H9 (cell line): ENCODE results near the gene OSBPL8. TPM values are rescaled to one million over a fixed set of nuclear protein-coding genes. Genes with fewer than 3 reads are reported as not detected.

Experiments used
- DNase-seq: peaks from one replicate; pipeline ENCODE4 v3.0.0-alpha.2; 2017
- H2AFZ ChIP-seq: one replicate; pipeline ENCODE4 v1.6.1; 2013; ENCODE audit warnings: mild to moderate bottlenecking, low read length, control low read depth, moderate library complexity
- H2AK5ac ChIP-seq: 2 replicates; pipeline ENCODE4 v1.6.1; 2013; ENCODE audit warnings: low read length, control low read depth, mixed read lengths; ENCODE audit not compliant: insufficient read length
- H2BK120ac ChIP-seq: one replicate; pipeline ENCODE4 v1.6.1; 2013; ENCODE audit warnings: low read depth, mild to moderate bottlenecking, low read length, control low read depth, inconsistent platforms; ENCODE audit not compliant: poor library complexity, severe bottlenecking
- H2BK12ac ChIP-seq: 2 replicates; pipeline ENCODE4 v1.6.1; 2013; ENCODE audit warnings: low read length, control low read depth, mixed read lengths, low read depth; ENCODE audit not compliant: insufficient read length
- H2BK15ac ChIP-seq: 2 replicates; pipeline ENCODE4 v1.6.1; 2013; ENCODE audit warnings: low read depth, low read length, control low read depth
- H2BK20ac ChIP-seq: one replicate; pipeline ENCODE4 v1.6.1; 2013; ENCODE audit warnings: low read depth, mild to moderate bottlenecking, low read length, control low read depth, inconsistent platforms; ENCODE audit not compliant: poor library complexity, severe bottlenecking
- H2BK5ac ChIP-seq: 2 replicates; pipeline ENCODE4 v1.6.1; 2013; ENCODE audit warnings: low read length, control low read depth, mixed read lengths; ENCODE audit not compliant: insufficient read length
- H3K14ac ChIP-seq: 2 replicates; pipeline ENCODE4 v1.6.1; 2013; ENCODE audit warnings: low read length, control low read depth; ENCODE audit not compliant: insufficient read depth
- H3K18ac ChIP-seq: 2 replicates; pipeline ENCODE4 v1.6.1; 2013; ENCODE audit warnings: low read depth, mild to moderate bottlenecking, mixed read lengths, low read length, control low read depth; ENCODE audit not compliant: insufficient read length
- H3K23ac ChIP-seq: 2 replicates; pipeline ENCODE4 v1.6.1; 2013; ENCODE audit warnings: low read length, control low read depth, mixed read lengths, low read depth; ENCODE audit not compliant: insufficient read length
- H3K23me2 ChIP-seq: 2 replicates; pipeline ENCODE4 v1.6.1; 2013; ENCODE audit warnings: low read depth, mild to moderate bottlenecking, mixed read lengths, low read length, control low read depth; ENCODE audit not compliant: insufficient read length, poor library complexity, severe bottlenecking
- H3K27ac ChIP-seq: 2 replicates; pipeline ENCODE4 v1.5.1; 2013; ENCODE audit warnings: low read length, control low read depth, mixed read lengths, low read depth; ENCODE audit not compliant: insufficient read length
- H3K27me3 ChIP-seq: 2 replicates; pipeline ENCODE4 v1.6.1; 2013; ENCODE audit warnings: low read length, control low read depth, inconsistent platforms; ENCODE audit not compliant: insufficient read depth
- H3K4ac ChIP-seq: 2 replicates; pipeline ENCODE4 v1.6.1; 2013; ENCODE audit warnings: low read depth, mild to moderate bottlenecking, control low read depth, inconsistent platforms, low read length, moderate library complexity
- H3K4me1 ChIP-seq: 2 replicates; pipeline ENCODE4 v1.6.1; 2013; ENCODE audit warnings: low read length, control low read depth, inconsistent platforms; ENCODE audit not compliant: insufficient read depth
- H3K4me2 ChIP-seq: 2 replicates; pipeline ENCODE4 v1.6.1; 2013; ENCODE audit warnings: low read length, control low read depth, mixed read lengths; ENCODE audit not compliant: insufficient read length, insufficient read depth
- H3K56ac ChIP-seq: 2 replicates; pipeline ENCODE4 v1.6.1; 2013; ENCODE audit warnings: low read depth, mild to moderate bottlenecking, mixed read lengths, low read length, control low read depth; ENCODE audit not compliant: insufficient read length
- H3K79me1 ChIP-seq: 2 replicates; pipeline ENCODE4 v1.6.1; 2013; ENCODE audit warnings: low read depth, mild to moderate bottlenecking, moderate library complexity, low read length, control low read depth, inconsistent platforms; ENCODE audit not compliant: insufficient read depth, poor library complexity, severe bottlenecking
- H3K79me2 ChIP-seq: 2 replicates; pipeline ENCODE4 v1.6.1; 2013; ENCODE audit warnings: low read length, control low read depth, inconsistent platforms; ENCODE audit not compliant: insufficient read depth
- H3K9ac ChIP-seq: 2 replicates; pipeline ENCODE4 v1.6.1; 2013; ENCODE audit warnings: low read length, control low read depth, mixed read lengths; ENCODE audit not compliant: insufficient read length; ENCODE audit errors: extremely low read depth
- H3K9me3 ChIP-seq: one replicate; pipeline ENCODE4 v1.6.1; 2013; ENCODE audit warnings: low read depth, low read length, inconsistent platforms; ENCODE audit not compliant: control insufficient read depth
- H3T11ph ChIP-seq: one replicate; pipeline ENCODE4 v1.6.1; 2013; ENCODE audit warnings: mild to moderate bottlenecking, low read length, control low read depth, inconsistent platforms
- H4K20me1 ChIP-seq: one replicate; pipeline ENCODE4 v1.6.1; 2013; ENCODE audit not compliant: control insufficient read depth, insufficient read length, insufficient read depth
- H4K5ac ChIP-seq: 2 replicates; pipeline ENCODE4 v1.6.1; 2013; ENCODE audit warnings: low read depth, mild to moderate bottlenecking, mixed read lengths, low read length, control low read depth; ENCODE audit not compliant: insufficient read length
- H4K8ac ChIP-seq: replicated peaks from 2 replicates; pipeline ENCODE4 v1.6.1; 2013; ENCODE audit warnings: low read length, control low read depth, mixed read lengths, low read depth; ENCODE audit not compliant: insufficient read length
- H4K91ac ChIP-seq: 2 replicates; pipeline ENCODE4 v1.6.1; 2013; ENCODE audit warnings: low read depth, mild to moderate bottlenecking, moderate library complexity, mixed read lengths, low read length, control low read depth; ENCODE audit not compliant: insufficient read length
- H3K27ac Mint-ChIP-seq, 3 experiments: 2 replicates in 2 of 3; 3 replicates in 1 of 3; pipeline ENCODE4 v1.8.0; 2020 to 2021; ENCODE audit warnings: mixed read lengths in 3 of 3, mild to moderate bottlenecking in 1 of 3, moderate library complexity in 1 of 3
- H3K27me3 Mint-ChIP-seq: 2 replicates; pipeline ENCODE4 v1.8.0; 2021; ENCODE audit warnings: low read depth, mild to moderate bottlenecking, moderate library complexity, mixed read lengths
- H3K36me3 Mint-ChIP-seq, 3 experiments: 2 replicates in 2 of 3; 3 replicates in 1 of 3; pipeline ENCODE4 v1.8.0; 2020 to 2021; ENCODE audit warnings: low read depth in 3 of 3, mixed read lengths in 3 of 3; ENCODE audit not compliant: insufficient read depth in 1 of 3
- H3K4me1 Mint-ChIP-seq, 2 experiments: 2 replicates each; pipeline ENCODE4 v1.8.0; 2020; ENCODE audit warnings: mixed read lengths in 2 of 2
- H3K4me3 Mint-ChIP-seq, 2 experiments: 2 replicates in 1 of 2; 3 replicates in 1 of 2; pipeline ENCODE4 v1.8.0; 2020 to 2021; ENCODE audit warnings: mild to moderate bottlenecking in 2 of 2, mixed read lengths in 2 of 2, moderate library complexity in 1 of 2
- H3K9me3 Mint-ChIP-seq, 2 experiments: 2 replicates in 1 of 2; 3 replicates in 1 of 2; pipeline ENCODE4 v1.8.0; 2020; ENCODE audit warnings: mild to moderate bottlenecking in 2 of 2, mixed read lengths in 2 of 2, moderate library complexity in 1 of 2
- WGBS: extraction: QIAGEN DNeasy Blood & Tissue Kit; methylation state at CpG from one replicate; pipeline ENCODE4 v1.1.7; 2013; ENCODE audit warnings: missing lambda C conversion rate, low lambda C conversion rate, mixed read lengths; ENCODE audit not compliant: insufficient read length; ENCODE audit errors: extremely low coverage; 5-methylcytosine and 5-hydroxymethylcytosine counted together
- total RNA-seq: library from RNA; stranded (reverse); gene quantifications from 2 replicates; pipeline ENCODE4 v1.2.1, GENCODE V29; 2021
- TF ChIP-seq, protein P1 (sequence below): fragments of 200-600 bp; sonication (generic); conservative IDR thresholded peaks from 3 replicates; pipeline ENCODE4 v1.8.0; 2021; ENCODE audit warnings: antibody characterized with exemption, mild to moderate bottlenecking

The OSBPL8 gene
- total RNA-seq, 1 experiment from 2014 or later: 61.2 TPM

DNA sequence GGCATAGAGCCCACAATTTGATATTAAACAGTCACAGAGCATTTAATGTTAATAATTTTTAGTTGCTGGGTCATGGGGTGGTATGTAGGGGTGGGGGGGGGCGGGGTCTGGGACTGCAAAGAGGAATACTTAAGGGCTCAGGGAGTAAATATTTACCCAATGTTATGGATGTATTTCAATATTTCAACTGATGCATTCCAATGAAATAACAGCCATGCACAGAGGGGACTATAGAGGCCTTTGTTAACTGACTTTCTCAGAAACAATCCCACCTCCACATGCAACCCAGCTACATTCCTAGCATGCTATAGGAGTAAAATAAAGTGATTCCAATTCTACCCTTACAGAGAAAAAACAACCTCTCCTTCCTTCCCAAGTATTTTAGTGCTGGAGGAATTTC is 203.5 kb downstream of the OSBPL8 start:
- no peak overlapping the region for H3K14ac ChIP-seq
- H2BK12ac ChIP-seq: no peak overlapping the region
- TF ChIP-seq, protein P1, sequence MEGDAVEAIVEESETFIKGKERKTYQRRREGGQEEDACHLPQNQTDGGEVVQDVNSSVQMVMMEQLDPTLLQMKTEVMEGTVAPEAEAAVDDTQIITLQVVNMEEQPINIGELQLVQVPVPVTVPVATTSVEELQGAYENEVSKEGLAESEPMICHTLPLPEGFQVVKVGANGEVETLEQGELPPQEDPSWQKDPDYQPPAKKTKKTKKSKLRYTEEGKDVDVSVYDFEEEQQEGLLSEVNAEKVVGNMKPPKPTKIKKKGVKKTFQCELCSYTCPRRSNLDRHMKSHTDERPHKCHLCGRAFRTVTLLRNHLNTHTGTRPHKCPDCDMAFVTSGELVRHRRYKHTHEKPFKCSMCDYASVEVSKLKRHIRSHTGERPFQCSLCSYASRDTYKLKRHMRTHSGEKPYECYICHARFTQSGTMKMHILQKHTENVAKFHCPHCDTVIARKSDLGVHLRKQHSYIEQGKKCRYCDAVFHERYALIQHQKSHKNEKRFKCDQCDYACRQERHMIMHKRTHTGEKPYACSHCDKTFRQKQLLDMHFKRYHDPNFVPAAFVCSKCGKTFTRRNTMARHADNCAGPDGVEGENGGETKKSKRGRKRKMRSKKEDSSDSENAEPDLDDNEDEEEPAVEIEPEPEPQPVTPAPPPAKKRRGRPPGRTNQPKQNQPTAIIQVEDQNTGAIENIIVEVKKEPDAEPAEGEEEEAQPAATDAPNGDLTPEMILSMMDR: no peak
- H3T11ph ChIP-seq: no peak overlapping the region
- no peak overlapping the region for H3K9ac ChIP-seq
- H3K4me1 Mint-ChIP-seq: no peaks in the 10 kb centered on the region; a peak in 1 of 4 replicates
- no peak overlapping the region for H3K56ac ChIP-seq
- no peak overlapping the region for H2BK20ac ChIP-seq
- H3K23me2 ChIP-seq: no peaks in the 10 kb centered on the region
- no peak overlapping the region for H2BK5ac ChIP-seq
- no peaks in the 10 kb centered on the region for H3K27me3 Mint-ChIP-seq
- H3K4ac ChIP-seq: no peak overlapping the region
- no peaks in the 10 kb centered on the region for H3K4me1 ChIP-seq
- WGBS: no CpG with 5 or more reads among the region's 1 CpG
- no peaks in the 10 kb centered on the region for H3K79me2 ChIP-seq
- H3K9me3 ChIP-seq: no peaks in the 10 kb centered on the region
- no peaks in the 10 kb centered on the region for H4K20me1 ChIP-seq
- no peaks in the 10 kb centered on the region for H3K27me3 ChIP-seq
- no peak for DNase-seq
- no peaks in the 10 kb centered on the region for H3K79me1 ChIP-seq
- H3K27ac Mint-ChIP-seq: no peak overlapping the region; a peak in 1 of 7 replicates
- H2BK15ac ChIP-seq: no peak overlapping the region
- no peak overlapping the region for H2AFZ ChIP-seq
- H3K23ac ChIP-seq: no peak overlapping the region
- H3K4me2 ChIP-seq: no peak overlapping the region
- H3K36me3 Mint-ChIP-seq: peaks cover 2 to 33% (median 13%) of the 10 kb centered on the region in 3 experiments; a peak in 6 of 7 replicates
- H2AK5ac ChIP-seq: no peak overlapping the region
- no peak overlapping the region for H4K91ac ChIP-seq
- no peak overlapping the region for H3K4me3 Mint-ChIP-seq
- no peaks in the 10 kb centered on the region for H3K9me3 Mint-ChIP-seq
- no peak overlapping the region for H2BK120ac ChIP-seq
- H3K18ac ChIP-seq: no peak overlapping the region
- H4K8ac ChIP-seq: no peak overlapping the region
- no peak overlapping the region for H4K5ac ChIP-seq
- H3K27ac ChIP-seq: no peak overlapping the region
